VCaP (cell line): ENCODE measurements around the gene ALDH6A1.

ENCODE experiments used
- H3K27ac ChIP-seq: fragments of 450-650 bp; 2 replicates; pipeline ENCODE4 v1.5.1; 2017
- TF ChIP-seq, protein P1 (sequence below): fragments of 450-650 bp; conservative IDR thresholded peaks from 2 replicates; pipeline ENCODE4 v1.5.1; 2017; ENCODE audit warnings: mild to moderate bottlenecking, moderate library complexity

ALDH6A1 gene

DNA sequence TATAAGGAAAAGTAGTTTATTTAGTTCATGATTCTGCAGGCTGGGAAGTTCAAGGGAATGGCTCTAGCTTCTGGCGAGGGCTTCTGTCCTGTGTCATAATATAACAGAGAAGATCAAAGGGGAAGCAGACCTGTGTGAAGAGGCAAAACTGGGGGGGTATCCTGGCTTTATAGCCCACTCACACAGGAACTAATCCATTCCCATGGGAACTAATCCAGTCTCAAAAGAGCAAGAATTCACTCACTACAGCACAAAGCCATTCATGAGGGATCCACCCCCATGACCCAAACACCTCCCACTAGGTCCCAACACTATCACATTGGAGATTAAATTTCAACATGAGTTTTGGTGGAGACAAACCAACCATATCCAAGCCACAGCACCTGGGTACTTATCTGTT, 6.9 kb downstream of the ALDH6A1 start:
- TF ChIP-seq, protein P1, sequence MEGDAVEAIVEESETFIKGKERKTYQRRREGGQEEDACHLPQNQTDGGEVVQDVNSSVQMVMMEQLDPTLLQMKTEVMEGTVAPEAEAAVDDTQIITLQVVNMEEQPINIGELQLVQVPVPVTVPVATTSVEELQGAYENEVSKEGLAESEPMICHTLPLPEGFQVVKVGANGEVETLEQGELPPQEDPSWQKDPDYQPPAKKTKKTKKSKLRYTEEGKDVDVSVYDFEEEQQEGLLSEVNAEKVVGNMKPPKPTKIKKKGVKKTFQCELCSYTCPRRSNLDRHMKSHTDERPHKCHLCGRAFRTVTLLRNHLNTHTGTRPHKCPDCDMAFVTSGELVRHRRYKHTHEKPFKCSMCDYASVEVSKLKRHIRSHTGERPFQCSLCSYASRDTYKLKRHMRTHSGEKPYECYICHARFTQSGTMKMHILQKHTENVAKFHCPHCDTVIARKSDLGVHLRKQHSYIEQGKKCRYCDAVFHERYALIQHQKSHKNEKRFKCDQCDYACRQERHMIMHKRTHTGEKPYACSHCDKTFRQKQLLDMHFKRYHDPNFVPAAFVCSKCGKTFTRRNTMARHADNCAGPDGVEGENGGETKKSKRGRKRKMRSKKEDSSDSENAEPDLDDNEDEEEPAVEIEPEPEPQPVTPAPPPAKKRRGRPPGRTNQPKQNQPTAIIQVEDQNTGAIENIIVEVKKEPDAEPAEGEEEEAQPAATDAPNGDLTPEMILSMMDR, result no peak
- H3K27ac ChIP-seq, result no peak overlapping the region

DNA sequence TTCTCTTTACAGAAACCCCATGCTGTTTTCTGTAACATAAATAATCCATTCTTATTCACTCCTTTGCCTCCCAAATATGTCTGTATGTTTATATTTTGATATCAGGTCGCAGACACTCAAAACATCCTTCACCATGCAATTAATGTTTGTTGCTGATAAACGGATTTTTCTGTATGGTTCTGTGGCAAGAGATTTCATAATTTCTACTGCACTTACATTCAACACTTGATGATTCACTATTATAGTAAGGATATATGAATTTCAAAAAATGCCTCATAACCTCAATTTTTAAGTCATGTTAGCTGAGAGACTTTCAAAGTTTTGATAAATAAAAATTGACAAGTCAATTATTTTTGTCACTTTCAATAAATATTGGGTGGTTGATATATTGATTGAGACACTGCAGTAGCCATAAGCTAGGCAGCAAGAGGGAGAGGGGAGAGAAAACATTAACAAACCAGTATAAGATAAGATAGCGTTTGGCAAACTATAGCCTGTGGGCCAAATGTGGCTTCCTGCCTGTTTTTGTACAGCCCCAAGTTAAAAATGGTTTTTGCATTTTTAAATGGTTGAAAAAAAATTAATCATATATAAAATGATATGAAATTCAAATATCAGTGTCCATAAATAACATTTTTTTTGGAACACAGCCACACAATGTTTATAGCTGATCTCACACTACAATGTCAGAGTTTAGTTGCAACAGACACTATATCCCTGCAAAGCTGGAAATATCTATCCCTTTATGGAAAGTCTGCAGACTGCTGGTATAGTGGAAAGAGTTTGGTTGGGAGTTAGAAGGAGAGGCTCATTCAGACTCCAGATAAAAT, 18.3 kb downstream of the ALDH6A1 start:
- TF ChIP-seq, protein P1, result no peak
- H3K27ac ChIP-seq, result no peak overlapping the region

DNA sequence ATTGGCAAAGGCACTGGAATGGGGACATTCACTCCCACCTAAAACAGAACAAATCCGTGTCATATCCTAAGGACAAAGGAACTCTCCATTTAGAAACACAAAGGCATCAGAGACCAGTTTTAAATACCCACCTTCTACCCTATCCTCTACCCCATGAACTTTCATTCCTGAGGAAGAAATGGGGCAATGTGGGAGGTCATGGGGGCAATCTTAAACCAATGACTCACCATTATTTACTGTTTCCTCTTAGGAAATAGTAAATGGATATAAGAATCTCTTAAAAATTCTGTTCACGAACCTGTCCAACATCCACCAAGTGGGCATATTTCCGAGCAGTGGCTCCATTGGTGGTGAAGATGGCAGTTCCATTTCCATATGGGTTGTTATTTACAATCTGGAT, 19.4 kb downstream of the ALDH6A1 start:
- TF ChIP-seq, protein P1, result no peak
- no peak overlapping the region for H3K27ac ChIP-seq

DNA sequence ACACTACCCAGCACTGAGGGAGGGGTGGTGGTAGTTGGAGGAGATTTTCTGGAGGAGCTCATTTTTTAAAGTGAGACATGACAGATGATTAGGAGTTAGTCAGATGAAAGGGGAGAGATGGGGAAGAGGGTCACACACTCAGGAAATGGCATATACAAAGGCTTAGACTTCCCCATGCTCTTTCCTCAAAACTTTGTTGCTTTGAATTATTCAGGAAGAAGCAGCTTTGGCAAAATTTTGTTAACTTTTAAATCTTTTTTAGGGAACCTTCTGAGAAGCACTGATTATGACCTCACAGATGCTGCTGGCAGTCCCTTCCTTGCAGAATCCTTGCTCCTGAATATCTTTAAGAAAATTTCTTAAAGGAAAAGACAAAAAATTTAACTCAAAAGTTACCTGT, 19.8 kb downstream of the ALDH6A1 start:
- TF ChIP-seq, protein P1, result no peak
- no peak overlapping the region for H3K27ac ChIP-seq

DNA sequence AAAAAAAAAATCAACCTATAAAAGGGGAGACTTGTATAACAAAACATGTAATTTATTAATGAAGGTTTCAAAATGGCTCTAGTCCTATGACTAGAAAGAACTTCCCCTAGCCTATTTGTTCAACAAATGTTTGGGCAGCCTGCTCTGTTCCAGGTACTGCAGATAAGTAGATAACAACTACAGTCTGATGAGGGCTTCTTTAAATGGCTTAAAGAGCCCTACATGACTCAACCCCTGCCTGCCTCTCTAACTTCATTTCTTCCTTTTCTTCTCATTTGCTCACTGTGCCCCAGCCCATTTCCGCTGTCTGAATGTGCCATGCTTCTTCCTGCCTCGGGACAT, 21.5 kb downstream of the ALDH6A1 start:
- peak overlapping the region; percentile 52 for H3K27ac ChIP-seq

DNA sequence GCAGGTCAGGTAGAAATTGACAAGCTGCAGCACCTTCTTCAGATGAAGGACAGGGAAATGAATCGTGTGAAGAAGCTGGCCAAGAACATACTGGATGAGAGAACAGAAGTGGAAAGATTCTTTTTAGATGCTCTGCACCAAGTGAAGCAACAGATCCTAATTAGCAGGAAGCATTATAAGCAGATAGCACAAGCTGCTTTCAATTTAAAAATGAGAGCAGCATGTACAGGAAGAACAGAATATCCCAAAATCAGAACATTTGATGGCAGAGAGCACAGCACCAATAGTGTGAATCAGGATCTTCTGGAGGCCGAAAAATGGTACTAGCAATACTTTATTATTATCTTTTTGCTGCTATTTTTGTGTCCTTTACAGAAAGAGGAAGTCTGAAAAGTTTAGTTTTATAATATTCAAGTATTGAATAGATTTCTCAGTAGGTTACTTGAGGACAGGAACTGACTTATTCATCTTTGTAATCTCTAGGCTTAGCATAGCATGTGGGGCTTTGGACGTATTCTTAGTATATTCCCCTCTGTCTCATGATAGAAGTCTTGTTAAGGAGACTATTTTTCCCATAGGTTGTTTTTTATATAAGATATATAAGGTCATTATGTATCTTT, 34.3 kb downstream of the ALDH6A1 start:
- no peak overlapping the region for H3K27ac ChIP-seq
- TF ChIP-seq, protein P1, result no peak

More for the DNA sequence above, 21.5 kb downstream of the ALDH6A1 start:
- TF ChIP-seq, protein P1, result no peak

DNA sequence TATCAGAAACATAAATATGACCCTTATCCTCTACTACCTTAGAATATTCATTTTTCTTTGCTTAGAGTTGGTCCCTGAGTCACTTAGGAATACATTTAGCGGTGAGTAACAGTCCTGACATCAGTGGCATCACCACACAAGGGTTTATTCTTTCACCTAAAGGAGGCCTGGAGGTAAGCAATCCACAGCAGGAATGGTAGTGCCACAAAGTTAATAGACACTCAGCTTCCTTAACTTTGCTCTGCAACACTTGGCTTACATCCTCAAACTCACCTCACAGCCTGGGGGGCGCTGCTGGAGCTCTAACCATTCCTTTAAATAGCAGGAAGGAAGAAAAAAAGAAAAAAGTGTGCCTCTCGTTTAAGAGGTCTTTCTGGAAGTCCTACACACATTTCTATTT, 36.0 kb downstream of the ALDH6A1 start:
- TF ChIP-seq, protein P1, result no peak
- H3K27ac ChIP-seq, result no peak overlapping the region
